ENCODE results near the gene FHOD3. TPM values are rescaled to one million over a fixed set of nuclear protein-coding genes. Genes with fewer than 3 reads are reported as not detected.

The FHOD3 gene
- total and polyA plus RNA-seq, 5 donors from 2014 or later, result not detected

DNA sequence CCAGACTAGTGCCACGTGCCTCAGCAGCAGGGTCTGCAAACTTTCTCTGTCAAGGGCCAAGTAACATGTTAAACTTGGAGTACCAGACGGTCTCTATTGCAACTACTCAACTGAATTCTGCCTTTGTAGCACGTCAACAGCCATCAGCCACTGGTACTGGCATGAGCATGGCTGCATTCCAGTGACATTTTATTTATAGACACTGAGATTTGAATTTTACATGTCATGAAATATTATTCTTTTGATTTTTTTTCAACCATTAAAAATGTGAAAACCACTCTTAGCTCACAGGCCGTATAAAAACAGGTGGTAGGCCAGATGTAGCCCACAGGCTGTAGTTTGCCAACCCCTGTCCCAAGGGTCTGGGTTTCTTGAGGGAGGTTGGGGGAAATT, 331.6 kb downstream of the FHOD3 start:
- no peak for ATAC-seq (ENCODE audit: low read depth in 2 of 2)
- Mint-ChIP-seq H3K9me3 (peaks cover 0 to 3% (median 0%) of the 10 kb centered on the region in 7 donors), H3K36me3 (no peaks in the 10 kb centered on the region), H3K27ac (no peak overlapping the region), H3K27me3 (no peaks in the 10 kb centered on the region), H3K4me1 (no peaks in the 10 kb centered on the region), H3K4me3 (no peak overlapping the region)
- Histone ChIP-seq H3K36me3 (ENCODE audit: control insufficient read depth, insufficient read depth, low read length) (no peaks in the 10 kb centered on the region), H3K27me3 (ENCODE audit: control insufficient read depth, insufficient read depth, low read length) (peaks cover 4% of the 10 kb centered on the region), H3K27ac (ENCODE audit: insufficient read depth, low read length, poor library complexity, severe bottlenecking) (no peak overlapping the region), H3K4me1 (ENCODE audit: control insufficient read depth, insufficient read depth, low read length, poor library complexity, severe bottlenecking) (no peaks in the 10 kb centered on the region), H3K9me3 (ENCODE audit: control insufficient read depth in 2 of 2, low read length in 2 of 2) (no peaks in the 10 kb centered on the region), H3K4me3 (ENCODE audit: low read depth, low read length) (no peak overlapping the region)
- DNase-seq, result no peak

GRCh38 chr18:36629836-36630235, 332.3 kb downstream of the FHOD3 start:
- Mint-ChIP-seq H3K4me1 (no peaks in the 10 kb centered on the region), H3K4me3 (no peak overlapping the region), H3K9me3 (peaks cover 0 to 3% (median 0%) of the 10 kb centered on the region in 7 donors), H3K27me3 (no peaks in the 10 kb centered on the region), H3K36me3 (no peaks in the 10 kb centered on the region), H3K27ac (no peak overlapping the region)
- Histone ChIP-seq H3K9me3 (ENCODE audit: control insufficient read depth in 2 of 2, low read length in 2 of 2) (no peaks in the 10 kb centered on the region), H3K27me3 (ENCODE audit: control insufficient read depth, insufficient read depth, low read length) (peaks cover 4% of the 10 kb centered on the region), H3K27ac (ENCODE audit: insufficient read depth, low read length, poor library complexity, severe bottlenecking) (no peak overlapping the region), H3K4me1 (ENCODE audit: control insufficient read depth, insufficient read depth, low read length, poor library complexity, severe bottlenecking) (no peaks in the 10 kb centered on the region), H3K4me3 (ENCODE audit: low read depth, low read length) (no peak overlapping the region), H3K36me3 (ENCODE audit: control insufficient read depth, insufficient read depth, low read length) (no peaks in the 10 kb centered on the region)
- ATAC-seq (ENCODE audit: low read depth in 2 of 2) (no peak), DNase-seq (no peak)

DNA sequence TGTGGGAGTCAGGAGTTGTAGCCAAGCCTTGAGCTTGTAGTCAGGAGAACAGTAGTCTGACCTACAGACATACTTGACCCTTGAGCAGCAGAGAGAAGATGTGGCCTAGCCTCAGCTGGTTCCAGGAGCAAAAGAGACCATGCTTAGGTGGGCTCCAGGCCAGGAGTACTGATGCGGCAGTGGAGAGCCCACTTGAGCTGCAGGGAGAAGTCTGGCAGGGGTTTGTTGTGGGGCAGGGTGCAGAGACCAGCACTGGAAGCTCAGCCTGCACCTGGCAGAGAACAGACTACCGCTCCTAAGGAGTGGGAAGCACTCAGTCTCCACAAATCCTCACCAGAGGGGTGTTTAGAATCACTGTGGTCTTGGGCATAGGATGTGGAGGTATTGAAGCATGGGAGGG, 333.4 kb downstream of the FHOD3 start:
- no peaks in the 10 kb centered on the region for H3K36me3 ChIP-seq (ENCODE audit: control insufficient read depth, insufficient read depth, low read length)
- Mint-ChIP-seq H3K27ac (no peak overlapping the region), H3K4me3 (no peak overlapping the region), H3K9me3 (peaks cover 0 to 3% (median 0%) of the 10 kb centered on the region in 7 donors), H3K27me3 (no peaks in the 10 kb centered on the region), H3K36me3 (no peaks in the 10 kb centered on the region), H3K4me1 (no peaks in the 10 kb centered on the region)
- H3K4me3 ChIP-seq (ENCODE audit: low read depth, low read length), result no peak overlapping the region
- no peak overlapping the region for H3K27ac ChIP-seq (ENCODE audit: insufficient read depth, low read length, poor library complexity, severe bottlenecking)
- peak in 1 of 2 donors; percentile 31 for ATAC-seq (ENCODE audit: low read depth in 2 of 2)
- no peak for DNase-seq
- peaks cover 4% of the 10 kb centered on the region for H3K27me3 ChIP-seq (ENCODE audit: control insufficient read depth, insufficient read depth, low read length)
- no peaks in the 10 kb centered on the region for H3K9me3 ChIP-seq (ENCODE audit: control insufficient read depth in 2 of 2, low read length in 2 of 2)
- H3K4me1 ChIP-seq (ENCODE audit: control insufficient read depth, insufficient read depth, low read length, poor library complexity, severe bottlenecking), result no peaks in the 10 kb centered on the region

- DNase-seq (no peak), ATAC-seq (ENCODE audit: low read depth in 2 of 2) (no peak)
- H3K9me3 Mint-ChIP-seq, result peaks cover 0 to 3% (median 0%) of the 10 kb centered on the region in 7 donors
- H3K4me3 ChIP-seq (ENCODE audit: low read depth, low read length), result no peak overlapping the region
- no peaks in the 10 kb centered on the region for H3K4me1 Mint-ChIP-seq
- no peaks in the 10 kb centered on the region for H3K36me3 Mint-ChIP-seq
- no peaks in the 10 kb centered on the region for H3K4me1 ChIP-seq (ENCODE audit: control insufficient read depth, insufficient read depth, low read length, poor library complexity, severe bottlenecking)
- no peak overlapping the region for H3K27ac Mint-ChIP-seq
- no peaks in the 10 kb centered on the region for H3K36me3 ChIP-seq (ENCODE audit: control insufficient read depth, insufficient read depth, low read length)
- peaks cover 4% of the 10 kb centered on the region for H3K27me3 ChIP-seq (ENCODE audit: control insufficient read depth, insufficient read depth, low read length)
- H3K9me3 ChIP-seq (ENCODE audit: control insufficient read depth in 2 of 2, low read length in 2 of 2), result no peaks in the 10 kb centered on the region
- H3K27me3 Mint-ChIP-seq, result no peaks in the 10 kb centered on the region
- no peak overlapping the region for H3K27ac ChIP-seq (ENCODE audit: insufficient read depth, low read length, poor library complexity, severe bottlenecking)
- no peak overlapping the region for H3K4me3 Mint-ChIP-seq
These were observed 336.5 kb downstream of the FHOD3 start for GRCh38 chr18:36633961-36634412.

GRCh38 chr18:36634573-36635216, 337.2 kb downstream of the FHOD3 start:
- DNase-seq, result no peak
- H3K4me3 Mint-ChIP-seq, result no peak overlapping the region
- ATAC-seq (ENCODE audit: low read depth in 2 of 2), result no peak
- Histone ChIP-seq H3K4me3 (ENCODE audit: low read depth, low read length) (no peak overlapping the region), H3K36me3 (ENCODE audit: control insufficient read depth, insufficient read depth, low read length) (no peaks in the 10 kb centered on the region), H3K27ac (ENCODE audit: insufficient read depth, low read length, poor library complexity, severe bottlenecking) (no peak overlapping the region), H3K27me3 (ENCODE audit: control insufficient read depth, insufficient read depth, low read length) (peaks cover 3% of the 10 kb centered on the region), H3K9me3 (ENCODE audit: control insufficient read depth in 2 of 2, low read length in 2 of 2) (no peaks in the 10 kb centered on the region), H3K4me1 (ENCODE audit: control insufficient read depth, insufficient read depth, low read length, poor library complexity, severe bottlenecking) (no peaks in the 10 kb centered on the region)
- H3K36me3 Mint-ChIP-seq, result no peaks in the 10 kb centered on the region
- peak overlapping the region in 1 of 3 donors; percentile 15 for H3K27ac Mint-ChIP-seq
- H3K27me3 Mint-ChIP-seq, result no peaks in the 10 kb centered on the region
- H3K4me1 Mint-ChIP-seq, result no peaks in the 10 kb centered on the region
- no peaks in the 10 kb centered on the region for H3K9me3 Mint-ChIP-seq

- Histone ChIP-seq H3K9me3 (ENCODE audit: control insufficient read depth in 2 of 2, low read length in 2 of 2) (no peaks in the 10 kb centered on the region), H3K36me3 (ENCODE audit: control insufficient read depth, insufficient read depth, low read length) (no peaks in the 10 kb centered on the region), H3K27ac (ENCODE audit: insufficient read depth, low read length, poor library complexity, severe bottlenecking) (no peak overlapping the region), H3K27me3 (ENCODE audit: control insufficient read depth, insufficient read depth, low read length) (peaks cover 3% of the 10 kb centered on the region), H3K4me1 (ENCODE audit: control insufficient read depth, insufficient read depth, low read length, poor library complexity, severe bottlenecking) (no peaks in the 10 kb centered on the region), H3K4me3 (ENCODE audit: low read depth, low read length) (no peak overlapping the region)
- Mint-ChIP-seq H3K4me3 (no peak overlapping the region), H3K9me3 (no peaks in the 10 kb centered on the region), H3K27ac (no peak overlapping the region), H3K36me3 (no peaks in the 10 kb centered on the region), H3K27me3 (peaks cover 5% of the 10 kb centered on the region), H3K4me1 (no peaks in the 10 kb centered on the region)
- no peak for ATAC-seq (ENCODE audit: low read depth in 2 of 2)
- DNase-seq, result no peak
These were observed 338.0 kb downstream of the FHOD3 start for GRCh38 chr18:36635414-36636096.

DNA sequence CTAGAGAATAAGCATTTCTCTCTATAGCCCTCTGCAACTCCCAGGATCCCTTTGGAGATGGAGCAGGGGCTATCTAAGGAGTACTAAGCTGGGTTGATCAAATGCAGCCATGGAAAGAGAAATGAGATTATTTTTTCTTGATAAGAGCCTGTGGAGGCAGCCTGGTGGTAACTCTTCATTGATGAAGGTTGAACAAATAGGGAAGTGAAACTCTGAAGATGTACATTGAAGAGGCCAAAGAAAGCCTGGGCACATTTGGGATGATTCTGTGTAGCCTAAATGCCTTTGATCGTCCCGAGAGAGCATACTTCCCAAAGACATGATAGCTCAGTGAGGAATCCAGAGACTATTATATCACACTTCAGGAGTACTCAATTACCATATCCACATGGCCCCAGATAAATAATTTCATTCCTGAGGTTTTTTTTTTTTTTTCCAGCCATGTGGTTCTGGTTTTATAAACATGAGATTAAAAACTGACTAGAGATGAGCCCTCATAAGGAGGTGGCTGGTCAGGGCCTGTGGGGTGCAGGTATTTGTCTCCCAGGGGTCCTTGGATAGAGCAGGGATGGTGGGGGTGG, 338.8 kb downstream of the FHOD3 start:
- H3K36me3 Mint-ChIP-seq, result no peaks in the 10 kb centered on the region
- no peak overlapping the region for H3K27ac Mint-ChIP-seq
- H3K27me3 ChIP-seq (ENCODE audit: control insufficient read depth, insufficient read depth, low read length), result peaks cover 3% of the 10 kb centered on the region
- H3K4me1 Mint-ChIP-seq, result no peaks in the 10 kb centered on the region
- H3K27ac ChIP-seq (ENCODE audit: insufficient read depth, low read length, poor library complexity, severe bottlenecking), result no peak overlapping the region
- H3K4me3 ChIP-seq (ENCODE audit: low read depth, low read length), result no peak overlapping the region
- no peaks in the 10 kb centered on the region for H3K9me3 Mint-ChIP-seq
- H3K27me3 Mint-ChIP-seq, result peaks cover 5% of the 10 kb centered on the region
- ATAC-seq (ENCODE audit: low read depth in 2 of 2) (no peak), DNase-seq (no peak)
- H3K9me3 ChIP-seq (ENCODE audit: control insufficient read depth in 2 of 2, low read length in 2 of 2), result no peaks in the 10 kb centered on the region
- H3K36me3 ChIP-seq (ENCODE audit: control insufficient read depth, insufficient read depth, low read length), result no peaks in the 10 kb centered on the region
- no peak overlapping the region for H3K4me3 Mint-ChIP-seq
- H3K4me1 ChIP-seq (ENCODE audit: control insufficient read depth, insufficient read depth, low read length, poor library complexity, severe bottlenecking), result no peaks in the 10 kb centered on the region
